Embryonic facial prominence (tissue), 1 donor: Measurements from ENCODE around the gene TRIM59.
A peak's percentile ranks its signal among the peaks of the same experiment; 100 is the strongest.
"Not testable (repeated sequence)": the region's sequence is repeated elsewhere in the genome, so short reads cannot be mapped to it uniquely, and the experiment has no call there.

Experiments used
- DNase-seq: peaks from one replicate; pipeline ENCODE4 v3.0.0-alpha.2; 2016; ENCODE audit errors: extremely low spot score

The TRIM59 gene

DNA sequence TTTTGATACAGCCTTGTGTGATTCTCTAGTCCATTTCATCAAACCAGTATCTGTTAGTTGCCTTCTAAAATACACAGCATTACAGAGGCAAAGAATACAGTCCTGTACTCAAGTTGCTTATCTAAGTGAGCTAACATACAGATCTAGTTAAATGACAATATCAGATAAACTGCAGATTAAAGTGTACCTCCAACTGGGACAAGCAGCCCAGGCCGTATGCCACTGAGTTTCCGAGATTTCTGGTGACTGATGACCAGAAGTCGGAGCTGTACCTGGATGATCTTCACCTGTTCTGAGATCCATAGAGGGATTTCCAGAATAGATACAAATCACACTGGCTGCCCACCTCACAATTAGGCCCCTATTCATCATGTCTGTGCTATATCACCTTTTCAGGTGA lies 6.3 kb upstream of the TRIM59 start:
- no peak for DNase-seq

DNA sequence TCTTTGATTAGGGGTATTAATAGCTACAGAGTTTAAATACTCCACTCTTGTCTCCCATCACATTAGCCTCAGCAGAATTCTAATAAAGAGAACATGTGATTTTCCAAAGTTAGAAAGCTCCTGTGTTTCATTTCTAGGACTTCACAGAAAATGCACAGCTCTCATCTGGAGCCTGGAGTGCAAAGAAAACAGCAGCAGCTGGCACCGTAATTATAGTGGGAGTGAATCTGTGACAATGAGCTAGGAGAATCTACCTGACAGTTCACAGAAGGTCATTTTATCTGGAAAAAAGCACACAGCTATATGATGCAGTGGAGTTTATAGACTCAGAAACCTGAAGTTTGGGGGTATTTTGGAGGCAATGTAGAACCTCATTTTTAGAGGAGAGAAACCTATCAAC lies 5.4 kb upstream of the TRIM59 start:
- no peak for DNase-seq

DNA sequence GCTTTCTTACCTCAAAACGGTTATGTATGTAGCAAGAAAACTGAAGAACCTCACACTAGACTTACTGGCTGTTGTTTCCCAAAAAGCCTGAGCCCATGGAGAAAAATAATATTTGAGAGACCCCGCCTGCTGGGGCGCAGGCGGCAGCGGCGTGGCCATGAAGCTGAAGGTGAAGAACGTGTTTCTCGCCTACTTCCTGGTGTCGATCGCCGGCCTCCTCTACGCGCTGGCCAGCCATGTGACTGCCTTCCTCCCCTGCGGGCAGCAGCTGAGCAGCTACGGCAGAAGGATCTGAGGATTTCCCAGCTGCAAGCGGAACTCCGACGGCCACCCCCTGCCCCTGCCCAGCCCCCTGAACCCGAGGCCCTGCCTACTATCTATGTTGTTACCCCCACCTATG lies 2.7 kb upstream of the TRIM59 start:
- DNase-seq, result not testable (repeated sequence)

DNA sequence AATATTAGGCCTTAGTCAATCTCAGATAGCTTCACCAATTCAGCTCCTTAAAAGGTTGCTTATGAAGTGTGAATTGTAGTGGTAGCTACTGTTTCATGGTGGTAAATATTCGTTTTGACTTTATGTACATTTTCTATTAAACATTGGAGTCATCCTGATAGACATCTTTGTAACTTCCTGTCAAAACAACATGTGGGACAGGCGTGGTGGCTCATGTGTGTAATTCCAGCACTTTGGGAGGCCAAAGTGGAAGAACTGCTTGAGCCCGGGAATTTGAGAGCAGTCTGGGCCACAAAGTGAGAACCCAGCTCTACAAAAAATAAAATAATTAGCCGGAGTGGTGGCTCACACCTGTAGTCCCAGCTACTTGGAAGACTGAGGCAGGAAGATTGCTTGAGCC lies 2.0 kb upstream of the TRIM59 start:
- no peak for DNase-seq

DNA sequence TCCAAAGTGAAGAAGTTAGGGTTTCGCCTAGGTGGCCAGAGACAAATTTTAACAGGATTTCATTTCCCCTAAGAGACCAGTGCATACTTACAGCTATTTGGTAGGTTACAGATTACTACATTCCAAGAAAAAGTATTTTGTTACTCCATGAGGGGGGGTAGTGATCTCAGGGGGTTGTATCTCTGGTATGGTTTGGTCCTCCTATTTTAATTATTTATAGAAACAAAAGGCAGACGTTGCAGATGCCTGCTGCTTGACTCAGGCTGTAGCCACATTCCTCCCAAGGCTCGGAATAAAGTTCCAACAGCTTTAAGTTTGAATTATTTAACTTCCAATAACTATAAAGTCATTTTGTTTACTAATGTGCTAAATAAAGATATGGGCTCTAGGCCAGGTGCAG lies 1.3 kb upstream of the TRIM59 start:
- DNase-seq, result no peak

DNA sequence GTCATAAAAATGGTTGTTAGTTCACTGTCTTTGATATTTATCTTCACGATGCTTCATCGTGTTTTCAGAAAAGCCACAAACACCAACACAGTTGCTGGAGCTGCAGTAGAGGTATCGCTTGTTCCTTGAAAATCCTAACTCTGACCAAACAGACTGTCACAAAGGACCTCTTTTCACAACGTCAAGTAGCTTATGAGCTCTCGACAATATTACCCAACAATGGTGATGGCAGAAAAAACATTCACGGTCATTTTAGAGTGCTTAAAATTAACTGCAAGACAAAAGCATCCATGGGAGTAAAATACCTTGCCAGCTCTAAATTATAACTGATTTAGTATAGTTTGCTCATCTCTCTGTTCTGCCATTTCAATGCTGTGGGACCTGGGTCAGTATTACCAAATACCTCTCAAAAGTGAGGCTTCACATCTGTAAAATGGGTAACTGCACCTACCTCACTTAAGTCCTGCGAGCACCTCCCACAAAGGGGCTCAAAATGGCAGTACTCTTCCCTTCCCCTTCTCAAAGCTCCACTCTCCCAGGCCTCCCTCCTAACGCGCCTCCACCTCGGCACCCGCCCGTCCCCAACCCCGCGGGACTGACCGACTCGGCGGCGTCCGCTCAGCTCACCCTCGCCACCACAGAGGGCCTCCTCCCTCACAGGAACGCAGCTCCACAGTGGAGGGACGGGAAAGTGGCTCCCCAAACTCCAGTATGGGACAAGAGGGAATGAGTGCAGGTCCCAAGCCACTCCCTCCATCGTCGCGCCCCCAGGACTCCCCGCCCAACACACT lies 546 bp downstream of the TRIM59 start:
- no peak for DNase-seq

DNA sequence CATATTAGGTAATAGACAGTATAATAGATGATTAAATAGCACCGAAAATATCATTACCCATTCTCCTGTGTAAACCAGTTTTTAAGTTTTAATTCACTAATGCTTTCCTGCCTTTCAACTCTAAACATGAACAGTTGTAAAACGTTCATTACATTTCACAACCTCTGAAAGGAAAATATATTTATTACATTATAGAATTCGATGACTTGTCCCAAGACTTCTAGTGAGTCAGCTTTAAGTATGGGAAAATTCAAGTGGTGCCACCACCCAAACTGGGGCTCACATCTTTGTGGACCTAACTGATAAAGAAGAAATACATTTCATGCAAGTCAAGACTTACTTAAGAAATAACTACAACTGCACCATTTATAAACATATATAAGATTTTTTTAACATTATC lies 2.0 kb downstream of the TRIM59 start:
- no peak for DNase-seq

DNA sequence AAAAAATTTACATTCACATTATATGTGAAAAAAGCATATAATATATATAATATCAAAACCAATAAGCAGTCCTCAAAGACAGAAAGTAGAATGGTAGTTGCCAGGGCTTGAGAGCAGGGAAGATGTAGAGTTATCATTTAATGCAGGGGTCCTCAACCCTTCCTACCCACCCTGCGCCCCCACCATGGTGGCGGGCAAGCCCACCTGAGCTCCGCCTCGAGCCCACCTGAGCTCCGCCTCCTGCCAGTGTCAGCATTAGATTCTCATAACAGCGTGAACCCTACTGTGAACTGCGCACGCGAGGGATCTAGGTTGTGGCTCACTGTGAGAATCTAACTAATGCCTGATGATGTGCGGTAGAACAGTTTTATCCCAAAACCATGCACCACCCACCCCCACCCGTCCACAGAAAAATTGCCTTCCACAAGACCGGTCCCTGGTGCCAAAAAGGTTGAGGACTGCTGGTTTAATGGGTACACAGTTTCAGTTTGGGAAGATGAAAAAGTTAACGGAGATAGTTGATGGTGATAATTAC lies 3.0 kb downstream of the TRIM59 start:
- DNase-seq, result no peak

DNA sequence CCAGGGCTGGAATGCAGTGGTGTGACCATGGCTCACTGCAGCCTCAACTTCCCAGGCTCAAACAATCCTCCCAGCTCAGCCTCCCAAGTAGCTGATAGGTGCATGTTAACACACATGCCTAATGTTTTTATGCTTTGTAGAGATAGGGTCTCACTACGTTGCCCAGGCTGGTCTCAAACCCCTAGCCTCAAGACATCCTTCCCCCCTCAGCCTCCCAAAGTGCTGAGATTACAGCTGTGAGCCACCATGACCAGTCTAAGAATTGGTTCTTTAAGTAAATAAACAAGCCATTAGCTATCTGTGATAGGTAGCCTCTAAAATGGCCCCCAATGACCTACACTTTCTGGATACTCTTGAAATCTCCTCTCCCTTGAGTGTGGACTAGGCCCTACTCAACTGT lies 3.7 kb downstream of the TRIM59 start:
- DNase-seq, result no peak

DNA sequence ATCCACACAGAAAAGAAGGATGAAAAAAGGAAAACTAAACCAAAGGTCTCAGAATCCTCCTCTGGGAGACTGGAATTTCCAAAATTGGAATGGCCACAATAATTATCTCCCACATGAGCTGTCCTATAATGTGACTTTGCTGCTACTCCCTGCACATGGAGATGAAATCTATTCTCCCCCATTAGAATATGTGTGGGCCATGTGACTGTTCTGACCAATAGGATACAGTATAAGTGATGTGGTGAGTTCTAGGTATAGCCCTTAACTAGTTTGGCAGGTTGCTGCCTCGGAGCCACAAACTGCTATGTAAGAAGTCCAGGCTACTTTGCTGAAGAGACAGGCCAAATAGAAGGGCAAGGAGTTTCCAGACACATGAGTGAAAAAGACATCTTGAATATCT lies 5.2 kb downstream of the TRIM59 start:
- no peak for DNase-seq

DNA sequence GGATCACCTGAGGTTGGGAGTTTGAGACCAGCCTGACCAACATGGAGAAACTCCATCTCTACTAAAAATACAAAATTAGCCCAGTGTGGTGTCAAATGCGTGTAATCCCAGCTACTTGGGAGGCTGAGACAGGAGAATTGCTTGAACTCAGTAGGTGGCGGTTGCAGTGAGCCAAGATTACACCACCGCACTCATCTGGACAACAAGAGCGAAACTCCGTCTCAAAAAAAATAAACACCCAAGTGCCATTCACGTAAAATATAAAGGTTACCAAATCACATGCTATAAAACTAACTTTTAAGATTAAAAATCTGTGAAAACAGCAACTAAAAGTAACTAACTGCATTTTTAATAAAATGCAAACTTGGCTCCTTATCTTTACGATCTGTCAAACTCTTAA lies 8.9 kb downstream of the TRIM59 start:
- no peak for DNase-seq

DNA sequence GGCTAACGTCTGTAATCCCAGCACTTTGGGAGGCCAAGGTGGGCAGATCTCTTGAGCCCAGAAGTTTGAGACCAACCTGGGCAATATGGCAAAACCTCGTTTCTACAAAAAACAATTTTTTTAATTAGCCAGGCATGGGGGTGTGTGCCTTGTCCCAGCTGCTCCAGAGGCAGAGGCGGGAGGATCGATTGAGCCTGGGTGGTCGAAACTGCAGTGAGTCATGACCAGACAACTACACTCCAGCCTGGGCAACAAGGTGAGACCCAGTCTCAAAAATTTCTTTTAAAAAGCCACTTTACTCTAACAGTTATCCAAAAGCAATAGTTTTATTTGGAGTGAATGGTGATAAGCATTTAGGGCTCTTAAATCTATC lies 12.5 kb downstream of the TRIM59 start:
- DNase-seq, result no peak

DNA sequence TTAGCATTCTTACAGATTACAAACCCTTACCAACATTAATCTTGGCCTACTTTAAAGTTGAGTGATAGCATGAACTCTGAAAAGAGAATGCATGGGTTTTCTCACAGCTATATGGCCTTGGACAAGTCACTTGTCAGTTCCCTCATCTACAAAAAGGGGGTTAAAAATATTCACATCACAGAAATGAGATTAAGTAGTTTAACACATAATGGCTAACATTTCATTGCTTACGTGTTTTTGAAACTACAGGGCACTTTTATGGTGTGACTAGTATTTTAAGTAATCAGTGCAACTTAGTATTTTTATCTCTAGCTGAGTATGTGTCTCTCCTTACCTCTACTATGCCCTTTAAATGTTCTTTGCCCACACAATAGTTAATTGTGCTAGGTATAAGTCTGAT lies 13.8 kb downstream of the TRIM59 start:
- no peak for DNase-seq

DNA sequence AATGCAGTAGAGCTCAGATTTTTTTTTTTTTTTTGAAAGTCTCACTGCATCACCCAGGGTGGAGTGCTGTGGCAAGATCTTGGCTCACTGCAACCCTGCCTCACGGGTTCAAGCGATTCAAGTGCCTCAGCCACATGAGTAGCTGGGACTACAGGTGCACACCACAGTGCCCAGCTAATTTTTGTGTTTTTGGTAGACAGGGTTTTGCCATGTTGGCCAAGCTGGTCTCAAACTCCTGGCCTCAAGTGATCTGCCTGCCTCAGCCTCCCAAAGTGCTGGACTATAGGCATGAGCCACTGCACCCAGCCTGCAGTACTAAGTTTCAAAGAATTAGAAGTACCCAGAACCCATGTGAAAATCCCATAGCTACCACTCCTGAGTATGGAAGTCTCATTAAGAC lies 14.5 kb downstream of the TRIM59 start:
- DNase-seq, result no peak

DNA sequence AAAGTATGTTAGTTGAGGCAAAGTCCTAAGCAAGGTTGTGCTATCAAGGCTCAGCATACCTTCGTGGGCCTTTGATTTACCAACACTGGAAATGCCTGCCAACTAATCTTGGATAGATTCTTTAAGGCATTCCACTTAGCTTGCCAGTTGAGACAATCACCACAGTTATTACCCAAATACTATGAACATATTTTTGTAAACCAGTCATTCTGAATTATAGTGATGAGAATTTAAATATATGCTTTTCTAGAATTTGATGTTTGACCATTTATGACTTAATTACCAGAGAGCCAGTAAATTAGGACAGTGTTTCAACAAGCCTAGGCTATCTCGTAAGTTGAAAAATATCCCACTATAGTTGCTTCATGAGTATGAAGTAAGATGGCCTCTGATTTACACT lies 15.5 kb downstream of the TRIM59 start:
- DNase-seq, result no peak

DNA sequence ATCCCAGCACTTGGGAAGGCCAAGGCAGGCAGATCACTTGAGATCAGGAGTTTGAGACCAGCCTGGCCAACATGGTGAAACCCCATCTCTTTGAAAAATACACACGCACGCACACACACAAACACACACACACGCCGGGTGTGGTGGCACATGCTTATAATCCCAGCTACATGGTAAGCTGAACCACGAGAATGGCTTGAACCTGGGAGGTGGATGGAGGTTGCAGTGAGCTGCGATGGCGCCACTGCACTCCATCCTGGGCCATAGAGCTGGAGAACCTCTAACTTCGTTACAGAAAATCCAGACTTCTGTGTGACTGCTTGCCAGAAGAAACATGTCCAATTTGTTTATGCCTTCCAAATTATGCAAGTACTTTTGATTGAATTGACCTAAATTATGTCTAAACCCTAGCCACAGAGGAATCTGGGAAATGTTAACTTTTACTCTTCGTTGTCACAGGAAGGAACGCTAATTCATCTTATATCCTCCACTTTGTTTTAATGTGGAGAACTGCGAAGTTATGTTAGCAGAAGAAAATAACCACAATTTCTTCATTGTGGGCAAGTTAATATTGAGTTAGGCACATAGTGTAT lies 21.7 kb downstream of the TRIM59 start:
- no peak for DNase-seq

DNA sequence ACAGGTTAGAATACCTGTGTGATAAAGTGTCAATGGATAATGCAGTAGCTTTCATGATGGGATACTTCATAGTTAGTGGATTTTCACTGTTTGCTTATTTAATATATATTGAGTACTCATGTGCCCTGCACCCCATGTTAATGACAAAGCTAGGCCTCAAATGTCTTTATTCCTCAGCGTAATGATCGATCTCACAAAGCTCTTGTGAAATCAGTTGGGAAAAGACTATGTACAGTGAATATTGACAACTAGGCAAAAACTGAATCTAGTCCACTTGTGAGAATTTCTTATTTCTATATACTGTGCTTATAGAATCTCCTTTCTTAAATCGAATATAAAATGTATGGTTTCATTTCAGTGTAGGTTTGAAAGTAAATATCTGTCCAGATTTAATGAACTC lies 32.3 kb downstream of the TRIM59 start:
- DNase-seq, result no peak

DNA sequence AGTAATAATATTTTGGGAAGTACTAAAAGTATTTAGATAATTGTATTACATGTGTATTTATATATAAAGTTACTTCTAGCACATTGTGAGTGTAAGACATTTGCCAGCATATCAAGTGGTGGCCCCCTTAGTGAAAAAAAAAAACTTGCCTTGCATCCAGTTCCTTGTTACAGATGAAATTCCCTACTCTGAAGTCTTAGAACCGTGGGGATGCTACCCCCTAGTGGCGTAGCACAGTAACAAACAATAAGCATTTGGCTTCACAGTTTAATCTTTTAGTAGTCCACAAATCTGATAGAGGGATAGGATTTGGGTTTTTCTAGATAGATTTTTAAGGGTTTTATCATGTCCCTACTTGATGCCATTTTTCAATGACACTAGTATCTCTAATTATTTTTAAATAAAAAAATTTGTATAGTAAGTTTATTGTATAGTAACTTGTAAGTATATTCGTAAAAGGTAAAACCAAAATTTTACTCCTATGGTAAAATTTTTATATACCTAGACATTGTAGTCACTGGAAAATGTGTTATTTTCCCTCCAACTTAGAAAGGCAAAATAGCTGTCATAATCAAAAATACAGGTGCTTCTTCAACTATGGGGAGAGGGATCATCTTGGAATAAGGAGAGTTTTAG lies 35.9 kb downstream of the TRIM59 start:
- DNase-seq, result peak; percentile 53

DNA sequence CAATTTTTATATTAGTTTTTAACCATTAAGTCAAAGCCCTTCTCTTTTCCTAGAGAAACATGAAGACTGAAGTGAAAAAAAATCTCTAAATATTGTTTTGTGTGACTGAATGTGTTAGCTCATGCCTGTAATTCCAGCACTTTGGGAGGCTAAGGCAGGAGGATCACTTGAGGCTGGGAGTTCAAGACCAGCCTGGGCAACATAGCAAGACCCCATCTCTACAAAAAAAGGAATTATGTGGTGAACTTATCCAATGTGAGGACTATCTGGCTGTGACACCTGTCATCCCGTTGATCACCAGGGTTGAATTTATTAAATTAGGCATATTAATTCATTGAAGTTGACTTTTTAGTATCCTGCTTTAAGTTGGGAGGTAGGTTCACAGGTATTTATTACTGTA lies 37.1 kb downstream of the TRIM59 start:
- no peak for DNase-seq

DNA sequence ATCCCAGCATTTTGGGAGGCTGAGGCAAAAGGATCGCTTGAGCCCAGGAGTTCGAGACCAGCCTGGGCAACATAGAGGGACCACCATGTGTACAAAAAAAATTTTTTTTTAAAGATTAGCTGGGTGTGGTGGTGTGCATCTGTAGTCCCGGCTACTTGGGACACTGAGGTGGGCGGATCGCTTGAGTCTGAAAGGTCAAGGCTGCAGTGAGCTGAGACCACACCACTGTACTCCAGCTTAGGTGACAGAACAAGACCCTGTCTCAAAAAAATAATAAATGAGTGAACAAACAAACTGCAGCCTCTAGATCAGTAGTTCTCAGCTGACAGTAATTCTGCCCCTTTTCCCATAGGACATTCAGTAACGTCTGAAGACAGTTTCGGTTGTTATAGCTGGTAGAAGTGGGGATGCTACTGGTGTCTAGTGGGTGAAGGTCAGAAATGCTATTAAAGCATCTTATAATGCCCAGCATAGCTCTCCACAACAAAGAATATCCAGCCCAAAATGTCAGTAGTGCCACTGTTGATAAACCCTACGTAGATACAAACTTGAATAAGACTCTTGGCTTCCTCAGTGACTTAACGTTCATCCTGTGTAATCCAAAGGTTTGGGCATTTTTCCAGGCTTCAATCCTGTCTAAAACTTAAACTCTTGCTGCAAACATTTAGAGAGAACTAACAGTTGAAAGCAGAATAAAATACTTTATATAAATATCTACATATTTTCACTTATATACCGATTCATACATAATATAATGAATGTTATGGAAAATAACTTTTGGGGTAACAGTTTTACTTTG lies 39.6 kb downstream of the TRIM59 start:
- DNase-seq, result no peak

DNA sequence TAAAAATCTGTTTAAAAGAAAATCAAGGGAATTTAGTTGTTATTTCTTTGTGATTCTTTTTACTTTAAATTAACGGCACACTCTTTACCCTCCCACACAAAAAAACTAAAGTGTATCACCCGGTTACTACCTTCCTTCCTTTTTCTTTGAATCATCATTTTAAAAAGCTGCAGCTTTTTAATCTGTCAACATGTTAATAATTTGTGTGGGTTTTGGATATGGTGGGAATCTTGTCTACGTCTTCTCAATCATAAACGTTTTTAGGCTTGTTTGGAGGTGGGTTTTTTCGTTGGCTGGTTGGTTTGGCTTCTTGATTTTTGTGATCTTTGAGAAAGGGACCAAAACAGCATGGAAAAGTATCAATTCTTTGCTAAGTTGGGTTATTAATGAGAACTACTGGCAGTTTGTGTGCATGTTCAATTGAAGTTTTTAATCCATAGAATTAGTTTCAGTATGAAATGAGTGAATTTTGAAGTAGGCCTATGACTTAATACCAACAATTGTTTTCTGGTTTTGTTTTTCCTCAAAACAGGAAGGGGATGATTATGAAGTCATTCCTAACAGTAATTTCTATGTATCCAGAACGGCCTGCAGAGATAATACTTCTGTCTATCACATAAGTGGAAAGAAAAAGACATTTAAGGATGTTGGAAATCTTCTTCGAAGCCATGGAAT lies 45.7 kb downstream of the TRIM59 start:
- no peak for DNase-seq
